ENCODE data around the gene ATF7IP. TPM values are rescaled to one million over a fixed set of nuclear protein-coding genes. Genes with fewer than 3 reads are reported as not detected.

ATF7IP gene
- total RNA-seq, 6 donors from 2014 or later, result 20.5 to 65.5 (median 55.9) TPM

DNA sequence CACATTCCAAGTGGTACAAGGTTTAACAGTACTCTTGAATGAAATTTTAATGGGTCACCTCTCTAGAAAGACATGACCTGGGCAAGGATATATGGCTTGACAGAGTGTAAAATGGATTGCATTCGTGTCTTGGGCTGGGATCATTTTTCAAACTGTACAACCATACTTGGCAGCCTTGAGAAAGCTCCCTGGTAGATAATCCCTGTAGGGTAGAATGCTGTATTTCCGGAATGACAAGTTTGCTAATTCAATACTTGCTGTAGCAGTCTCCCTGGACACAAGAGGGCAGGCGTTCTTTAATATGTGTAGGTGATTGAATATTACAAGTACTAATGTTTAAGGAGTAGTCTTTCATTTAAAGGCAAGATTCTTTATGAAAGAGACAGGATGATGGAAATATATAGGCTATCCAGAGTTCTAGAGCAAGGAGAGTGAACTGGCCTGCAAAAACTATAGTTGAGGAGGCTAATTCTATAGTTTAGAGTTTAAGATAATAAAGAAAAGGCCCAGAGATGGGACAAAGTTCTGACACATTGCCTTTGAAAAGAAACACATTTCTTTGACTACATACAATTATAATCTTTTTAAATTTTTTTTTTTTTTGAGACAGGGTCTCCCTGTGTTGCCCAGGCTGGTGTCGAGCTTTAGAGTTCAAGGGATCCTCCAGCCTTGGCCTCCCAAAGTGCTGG is 148.8 kb downstream of the ATF7IP start:
- DNase-seq, result peak in 1 of 2 donors; percentile 63
- ATAC-seq (ENCODE audit: low FRiP score in 2 of 2), result peak; percentile 49 to 90
- TF ChIP-seq EP300 (IDR thresholded peaks at IDR 0.05) (peak in 1 of 4 donors; percentile 29), POLR2AphosphoS5 (IDR thresholded peaks at IDR 0.05) (no peak), POLR2A (IDR thresholded peaks at IDR 0.05) (no peak)
- TF ChIP-seq, protein P1, sequence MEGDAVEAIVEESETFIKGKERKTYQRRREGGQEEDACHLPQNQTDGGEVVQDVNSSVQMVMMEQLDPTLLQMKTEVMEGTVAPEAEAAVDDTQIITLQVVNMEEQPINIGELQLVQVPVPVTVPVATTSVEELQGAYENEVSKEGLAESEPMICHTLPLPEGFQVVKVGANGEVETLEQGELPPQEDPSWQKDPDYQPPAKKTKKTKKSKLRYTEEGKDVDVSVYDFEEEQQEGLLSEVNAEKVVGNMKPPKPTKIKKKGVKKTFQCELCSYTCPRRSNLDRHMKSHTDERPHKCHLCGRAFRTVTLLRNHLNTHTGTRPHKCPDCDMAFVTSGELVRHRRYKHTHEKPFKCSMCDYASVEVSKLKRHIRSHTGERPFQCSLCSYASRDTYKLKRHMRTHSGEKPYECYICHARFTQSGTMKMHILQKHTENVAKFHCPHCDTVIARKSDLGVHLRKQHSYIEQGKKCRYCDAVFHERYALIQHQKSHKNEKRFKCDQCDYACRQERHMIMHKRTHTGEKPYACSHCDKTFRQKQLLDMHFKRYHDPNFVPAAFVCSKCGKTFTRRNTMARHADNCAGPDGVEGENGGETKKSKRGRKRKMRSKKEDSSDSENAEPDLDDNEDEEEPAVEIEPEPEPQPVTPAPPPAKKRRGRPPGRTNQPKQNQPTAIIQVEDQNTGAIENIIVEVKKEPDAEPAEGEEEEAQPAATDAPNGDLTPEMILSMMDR (IDR thresholded peaks at IDR 0.05), result peak in 5 of 6 experiments; percentile 11 to 73 (median 58)
- no peak overlapping the region for H3K4me3 ChIP-seq
- H3K27me3 ChIP-seq, result no peaks in the 10 kb centered on the region
- H3K9me3 ChIP-seq, result no peaks in the 10 kb centered on the region
- H3K36me3 ChIP-seq, result no peaks in the 10 kb centered on the region
- no peak overlapping the region for H3K27ac ChIP-seq
- H3K4me1 ChIP-seq, result no peaks in the 10 kb centered on the region
- 48 to 54% methylated on average over 4 of the region's 4 CpGs for WGBS, 2 donors

DNA sequence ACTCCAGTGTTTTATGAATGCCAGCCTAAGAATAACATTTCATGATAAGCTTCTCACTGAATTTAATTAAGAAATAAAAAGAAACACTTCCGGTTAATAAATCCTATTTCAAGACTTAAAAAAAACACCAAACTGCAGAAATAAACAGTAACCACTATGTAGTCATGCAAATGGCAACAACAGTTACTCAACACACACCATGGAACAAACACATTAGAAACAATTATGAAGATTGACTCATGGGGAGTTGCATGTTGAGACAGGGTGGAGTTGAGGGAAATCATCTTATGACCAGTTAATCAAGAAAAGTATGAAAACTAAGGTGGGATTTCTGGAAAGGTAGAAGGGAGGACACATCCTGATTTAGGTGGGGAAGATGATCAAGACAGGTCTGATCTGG is 149.5 kb downstream of the ATF7IP start:
- Histone ChIP-seq H3K27ac (no peak overlapping the region), H3K4me1 (no peaks in the 10 kb centered on the region), H3K27me3 (no peaks in the 10 kb centered on the region), H3K4me3 (no peak overlapping the region), H3K9me3 (no peaks in the 10 kb centered on the region), H3K36me3 (no peaks in the 10 kb centered on the region)
- WGBS, 2 donors, result 89 to 91% methylated on average over 1 of the region's 1 CpG
- no peak for DNase-seq
- TF ChIP-seq POLR2A (IDR thresholded peaks at IDR 0.05) (no peak), EP300 (IDR thresholded peaks at IDR 0.05) (no peak), POLR2AphosphoS5 (IDR thresholded peaks at IDR 0.05) (no peak)
- TF ChIP-seq, protein P1 (IDR thresholded peaks at IDR 0.05), result no peak
- no peak for ATAC-seq (ENCODE audit: low FRiP score in 2 of 2)

DNA sequence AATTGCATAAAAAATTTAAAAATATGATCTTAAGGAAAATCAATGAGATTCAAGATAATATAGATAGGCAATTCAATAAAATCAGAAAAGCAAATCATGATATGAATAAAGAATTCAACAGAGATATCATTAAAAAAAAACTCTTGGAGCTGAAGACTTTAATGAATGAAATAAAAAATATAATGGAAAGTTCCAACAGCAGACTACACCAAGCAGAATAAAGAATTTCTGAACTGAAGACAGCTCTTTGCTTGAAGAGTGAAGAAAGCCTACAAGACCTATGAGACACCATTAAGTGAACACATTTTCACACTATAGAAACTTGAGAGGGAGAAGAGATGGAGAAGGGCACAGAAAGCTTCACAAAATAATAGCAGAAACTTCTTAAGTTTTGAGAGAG is 156.3 kb downstream of the ATF7IP start:
- no peak for DNase-seq
- H3K36me3 ChIP-seq, result no peaks in the 10 kb centered on the region
- TF ChIP-seq POLR2A (IDR thresholded peaks at IDR 0.05) (no peak), EP300 (IDR thresholded peaks at IDR 0.05) (no peak), POLR2AphosphoS5 (IDR thresholded peaks at IDR 0.05) (no peak)
- TF ChIP-seq, protein P1 (IDR thresholded peaks at IDR 0.05), result no peak
- no peak for ATAC-seq (ENCODE audit: low FRiP score in 2 of 2)
- no peak overlapping the region for H3K27ac ChIP-seq
- no peaks in the 10 kb centered on the region for H3K27me3 ChIP-seq
- H3K4me3 ChIP-seq, result no peak overlapping the region
- H3K4me1 ChIP-seq, result no peaks in the 10 kb centered on the region
- peaks cover 10 to 21% (median 18%) of the 10 kb centered on the region in 4 donors for H3K9me3 ChIP-seq

DNA sequence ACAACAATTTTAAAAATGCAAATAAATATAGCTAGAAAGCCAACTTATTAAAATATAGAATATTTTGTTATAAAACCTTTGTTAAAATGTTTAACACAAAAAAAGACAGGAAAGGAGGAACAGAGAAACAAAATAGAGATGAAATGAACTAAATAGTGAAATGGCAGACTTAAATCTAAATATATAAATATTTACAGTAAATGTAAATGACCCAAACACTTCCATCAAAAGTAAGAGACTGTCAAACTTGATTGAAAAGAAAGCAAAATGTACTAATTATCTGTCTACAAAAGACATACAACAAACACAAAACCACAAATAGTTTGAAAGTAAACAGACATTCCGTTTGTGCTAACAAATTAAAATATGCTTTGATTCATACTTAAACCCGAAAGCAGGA is 160.5 kb downstream of the ATF7IP start:
- DNase-seq (no peak), ATAC-seq (ENCODE audit: low FRiP score in 2 of 2) (no peak)
- TF ChIP-seq, protein P1 (IDR thresholded peaks at IDR 0.05), result no peak
- no peak for TF ChIP-seq EP300 (IDR thresholded peaks at IDR 0.05)
- no peak for TF ChIP-seq POLR2AphosphoS5 (IDR thresholded peaks at IDR 0.05)
- TF ChIP-seq POLR2A (IDR thresholded peaks at IDR 0.05), result no peak
- no peaks in the 10 kb centered on the region for H3K27me3 ChIP-seq
- H3K27ac ChIP-seq, result no peak overlapping the region
- H3K9me3 ChIP-seq, result peaks cover 10 to 20% (median 17%) of the 10 kb centered on the region in 4 donors
- H3K4me1 ChIP-seq, result no peaks in the 10 kb centered on the region
- no peaks in the 10 kb centered on the region for H3K36me3 ChIP-seq
- 89 to 95% methylated on average over 2 of the region's 2 CpGs for WGBS, 2 donors
- H3K4me3 ChIP-seq, result no peak overlapping the region

DNA sequence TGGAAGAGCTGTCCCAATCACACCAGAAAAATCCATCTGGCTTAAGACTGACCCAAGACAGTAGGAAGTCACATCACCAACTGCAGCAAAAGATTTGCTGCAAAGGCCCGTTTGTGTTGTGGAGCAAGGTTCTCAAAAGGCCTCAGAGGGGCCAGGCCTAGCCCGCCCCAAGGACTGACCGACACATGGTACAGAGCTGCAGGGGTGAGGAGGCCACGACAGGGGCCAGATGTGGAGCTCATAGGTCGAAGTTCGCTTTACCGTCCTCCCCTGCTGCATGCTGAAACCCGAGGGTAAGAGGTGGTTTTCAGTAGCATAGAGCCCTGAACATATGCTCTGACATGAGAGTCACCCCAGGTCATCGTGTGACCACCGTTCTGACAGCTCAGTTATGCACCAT is 166.7 kb downstream of the ATF7IP start:
- H3K36me3 ChIP-seq, result peaks cover 0 to 5% (median 2%) of the 10 kb centered on the region in 4 donors

More for the DNA sequence above, 166.7 kb downstream of the ATF7IP start:
- Histone ChIP-seq H3K27ac (no peak overlapping the region), H3K9me3 (no peaks in the 10 kb centered on the region), H3K27me3 (no peaks in the 10 kb centered on the region), H3K4me3 (no peak overlapping the region), H3K4me1 (no peaks in the 10 kb centered on the region)
- TF ChIP-seq POLR2AphosphoS5 (IDR thresholded peaks at IDR 0.05) (no peak), POLR2A (IDR thresholded peaks at IDR 0.05) (no peak), EP300 (IDR thresholded peaks at IDR 0.05) (no peak)
- TF ChIP-seq, protein P1 (IDR thresholded peaks at IDR 0.05), result no peak
- no peak for DNase-seq
- ATAC-seq (ENCODE audit: low FRiP score in 2 of 2), result no peak
- 90 to 94% methylated on average over 2 to 10 of the region's 10 CpGs for WGBS, 2 donors

Measured in upper lobe of left lung (tissue), 6 donors.